ENCODE measurements around the gene PRKAA1.
"Not testable (repeated sequence)": the region's sequence is repeated elsewhere in the genome, so short reads cannot be mapped to it uniquely, and the experiment has no call there.

The PRKAA1 gene

GRCh38 chr5:40733434-40733833 is 64.7 kb downstream of the PRKAA1 start:
- H3K4me3 ChIP-seq (ENCODE audit: control insufficient read depth, low read depth, low read length) = no peak overlapping the region
- TF ChIP-seq, protein P1, sequence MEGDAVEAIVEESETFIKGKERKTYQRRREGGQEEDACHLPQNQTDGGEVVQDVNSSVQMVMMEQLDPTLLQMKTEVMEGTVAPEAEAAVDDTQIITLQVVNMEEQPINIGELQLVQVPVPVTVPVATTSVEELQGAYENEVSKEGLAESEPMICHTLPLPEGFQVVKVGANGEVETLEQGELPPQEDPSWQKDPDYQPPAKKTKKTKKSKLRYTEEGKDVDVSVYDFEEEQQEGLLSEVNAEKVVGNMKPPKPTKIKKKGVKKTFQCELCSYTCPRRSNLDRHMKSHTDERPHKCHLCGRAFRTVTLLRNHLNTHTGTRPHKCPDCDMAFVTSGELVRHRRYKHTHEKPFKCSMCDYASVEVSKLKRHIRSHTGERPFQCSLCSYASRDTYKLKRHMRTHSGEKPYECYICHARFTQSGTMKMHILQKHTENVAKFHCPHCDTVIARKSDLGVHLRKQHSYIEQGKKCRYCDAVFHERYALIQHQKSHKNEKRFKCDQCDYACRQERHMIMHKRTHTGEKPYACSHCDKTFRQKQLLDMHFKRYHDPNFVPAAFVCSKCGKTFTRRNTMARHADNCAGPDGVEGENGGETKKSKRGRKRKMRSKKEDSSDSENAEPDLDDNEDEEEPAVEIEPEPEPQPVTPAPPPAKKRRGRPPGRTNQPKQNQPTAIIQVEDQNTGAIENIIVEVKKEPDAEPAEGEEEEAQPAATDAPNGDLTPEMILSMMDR (IDR thresholded peaks at IDR 0.05; ENCODE audit: control insufficient read depth, insufficient read depth, low read depth, low read length, missing control alignments) = no peak
- DNase-seq (ENCODE audit: low read depth) = no peak

DNA sequence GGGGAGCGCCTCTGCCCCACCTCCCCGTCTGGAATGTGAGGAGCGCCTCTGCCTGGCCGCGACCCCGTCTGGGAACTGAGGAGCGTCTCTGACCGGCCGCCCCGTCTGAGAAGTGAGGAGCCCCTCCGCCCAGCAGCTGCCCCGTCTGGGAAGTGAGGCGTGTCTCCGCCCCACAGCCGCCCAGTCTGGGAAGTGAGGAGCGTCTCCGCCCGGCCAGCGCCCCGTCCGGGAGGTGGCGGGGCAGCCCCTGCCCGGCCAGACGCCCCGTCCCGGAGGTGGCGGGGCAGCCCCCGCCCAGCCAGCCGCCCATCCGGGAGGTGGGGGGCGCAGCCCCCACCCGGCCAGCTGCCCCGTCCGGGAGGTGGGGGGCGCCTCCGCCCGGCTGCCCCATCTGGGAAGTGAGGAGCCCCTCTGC is 75.7 kb downstream of the PRKAA1 start:
- DNase-seq (ENCODE audit: low read depth); H3K4me3 ChIP-seq (ENCODE audit: control insufficient read depth, low read depth, low read length): not testable (repeated sequence)

DNA sequence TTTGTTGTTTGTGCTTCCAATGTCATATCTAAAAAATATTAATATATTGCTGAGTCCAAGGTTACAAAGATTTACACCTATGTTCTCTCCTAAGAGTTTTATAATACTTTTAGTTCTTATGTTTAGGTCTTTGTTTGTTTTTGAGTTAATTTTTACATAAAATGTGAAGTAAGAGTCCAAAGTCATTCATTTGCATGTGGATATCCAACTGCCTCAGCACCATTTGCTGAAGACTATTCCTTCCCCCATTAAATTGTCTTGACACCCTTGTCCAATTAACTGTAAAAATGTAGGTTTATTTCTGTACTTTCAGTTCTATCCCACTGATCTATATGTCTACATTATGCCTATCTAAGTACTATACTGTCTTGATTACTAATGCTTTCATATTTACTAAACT is 78.1 kb downstream of the PRKAA1 start:
- TF ChIP-seq, protein P1 (IDR thresholded peaks at IDR 0.05; ENCODE audit: control insufficient read depth, insufficient read depth, low read depth, low read length, missing control alignments) = no peak
- no peak for DNase-seq (ENCODE audit: low read depth)
- no peak overlapping the region for H3K4me3 ChIP-seq (ENCODE audit: control insufficient read depth, low read depth, low read length)

- H3K4me3 ChIP-seq (ENCODE audit: control insufficient read depth, low read depth, low read length) = no peak overlapping the region
- TF ChIP-seq, protein P1 (IDR thresholded peaks at IDR 0.05; ENCODE audit: control insufficient read depth, insufficient read depth, low read depth, low read length, missing control alignments) = no peak
- DNase-seq (ENCODE audit: low read depth) = peak; percentile 13
Measured at GRCh38 chr5:40717281-40717680, 80.9 kb downstream of the PRKAA1 start.

- TF ChIP-seq, protein P1 (IDR thresholded peaks at IDR 0.05; ENCODE audit: control insufficient read depth, insufficient read depth, low read depth, low read length, missing control alignments) = no peak
- DNase-seq (ENCODE audit: low read depth) = no peak
- H3K4me3 ChIP-seq (ENCODE audit: control insufficient read depth, low read depth, low read length) = no peak overlapping the region
Measured at GRCh38 chr5:40716590-40716989, 81.6 kb downstream of the PRKAA1 start.

DNA sequence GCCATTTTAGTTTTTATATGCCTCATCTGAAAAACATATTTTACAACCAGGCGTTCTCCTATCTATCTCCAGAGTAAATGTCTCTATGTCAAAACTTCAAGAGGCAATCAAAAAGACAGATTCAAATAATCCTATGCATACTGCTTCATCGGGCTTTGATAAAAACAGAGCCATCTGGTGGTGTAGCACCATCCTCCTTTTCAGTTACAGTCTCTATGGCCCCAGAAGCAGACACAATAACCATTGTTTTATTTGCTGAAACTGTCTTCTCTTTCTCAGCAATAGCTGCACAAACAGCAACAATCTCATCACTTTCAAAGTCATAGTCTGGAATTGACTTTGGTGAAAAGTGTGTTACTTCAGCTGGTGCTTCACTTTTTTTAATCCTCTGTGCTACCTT is 82.2 kb downstream of the PRKAA1 start:
- no peak for DNase-seq (ENCODE audit: low read depth)
- TF ChIP-seq, protein P1 (IDR thresholded peaks at IDR 0.05; ENCODE audit: control insufficient read depth, insufficient read depth, low read depth, low read length, missing control alignments) = peak; percentile 24

DNA sequence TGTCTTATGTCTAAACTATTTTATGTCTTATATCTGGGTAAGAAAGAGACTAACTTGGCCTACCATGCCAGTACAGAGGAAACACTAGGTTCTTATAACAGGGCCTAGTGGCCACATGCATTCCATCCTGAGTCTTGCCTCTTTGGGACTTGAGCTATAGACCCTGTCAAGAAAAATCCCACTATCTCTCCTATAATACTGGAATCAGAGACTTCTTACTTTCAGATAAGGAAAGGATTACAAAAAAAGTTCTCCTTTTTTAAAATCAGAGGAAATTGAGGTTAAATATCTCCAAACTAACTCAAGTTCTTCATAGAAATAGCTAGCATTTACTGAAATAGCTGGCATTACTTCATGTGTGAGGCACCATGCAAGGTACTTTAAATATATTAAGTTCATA is 84.2 kb downstream of the PRKAA1 start:
- DNase-seq (ENCODE audit: low read depth) = no peak
- TF ChIP-seq, protein P1 (IDR thresholded peaks at IDR 0.05; ENCODE audit: control insufficient read depth, insufficient read depth, low read depth, low read length, missing control alignments) = no peak
- H3K4me3 ChIP-seq (ENCODE audit: control insufficient read depth, low read depth, low read length) = no peak overlapping the region

More for the DNA sequence above, 82.2 kb downstream of the PRKAA1 start:
- no peak overlapping the region for H3K4me3 ChIP-seq (ENCODE audit: control insufficient read depth, low read depth, low read length)

GRCh38 chr5:40710575-40710974 is 87.6 kb downstream of the PRKAA1 start:
- not testable (repeated sequence) for H3K4me3 ChIP-seq (ENCODE audit: control insufficient read depth, low read depth, low read length); DNase-seq (ENCODE audit: low read depth)

Measured in AG09309 (cell line).